ENCODE results near the gene RPS27L. TPM values are rescaled to one million over a fixed set of nuclear protein-coding genes. Genes with fewer than 3 reads are reported as not detected.

RPS27L gene
- total and polyA plus RNA-seq, 2 of the 8 experiments (the other 6 are each of a cell fraction or from before 2014, with no cell fraction given): 115 to 143 TPM

DNA sequence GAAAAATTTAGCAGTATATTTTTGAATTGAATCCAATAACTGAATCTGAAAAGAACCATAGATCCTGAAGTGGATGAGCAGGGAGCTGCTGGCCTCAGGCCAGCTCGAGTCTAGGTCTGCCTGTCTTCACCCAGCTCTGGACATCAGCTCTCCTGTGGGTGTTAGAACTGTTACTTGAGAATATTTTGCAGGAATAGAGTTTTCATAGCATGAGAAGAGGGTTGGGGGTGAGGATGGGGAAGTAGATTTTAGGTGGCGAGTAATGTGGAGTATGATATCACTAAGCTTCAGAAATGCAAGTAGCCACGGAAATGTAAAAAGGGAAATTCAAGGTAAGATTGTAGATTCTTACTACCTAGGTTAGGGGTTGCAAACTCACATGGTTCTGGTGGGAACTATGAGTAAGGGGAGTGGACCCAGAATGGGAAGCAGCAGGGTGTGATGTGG, 38.3 kb upstream of the RPS27L start:
- CTCF ChIA-PET (ENCODE audit: partially characterized antibody): interaction anchor here (0.6 to 2.3 kb wide), 7 partner anchors 8 to 80 kb away, joined by 3 to 10 read pairs (median 3); no protein-coding TSS in a partner anchor
- no peak overlapping the region for H3K18ac ChIP-seq (ENCODE audit: extremely low read depth, low read length)
- H3K4me2 ChIP-seq (ENCODE audit: insufficient read depth in 1 of 2, low read depth in 2 of 2, low read length in 2 of 2): no peak overlapping the region
- H3K9me3 ChIP-seq (ENCODE audit: insufficient read depth in 2 of 2, low read depth in 1 of 2, low read length in 1 of 2): no peaks in the 10 kb centered on the region
- H3K79me2 ChIP-seq (ENCODE audit: control insufficient read depth in 1 of 2, insufficient read depth in 2 of 2, low read length in 2 of 2): peaks cover 9 to 94% of the 10 kb centered on the region in 2 experiments
- H2AFZ ChIP-seq (ENCODE audit: low read length): no peak overlapping the region
- no peak overlapping the region for H2BK120ac ChIP-seq (replicated peaks; ENCODE audit: low read depth, low read length)
- no peak overlapping the region for H3K27ac ChIP-seq (ENCODE audit: low read depth, low read length)
- peaks cover 7% of the 10 kb centered on the region; the same call in 1 of the 2 replicates for H3K79me1 ChIP-seq (ENCODE audit: low read depth, low read length)
- no peak overlapping the region for H3K9ac ChIP-seq (replicated peaks in 1 of 4; ENCODE audit: extremely low read depth in 1 of 4, low read depth in 3 of 4, low read length in 3 of 4)
- no peak overlapping the region for H2AK5ac ChIP-seq (ENCODE audit: low read depth, low read length)
- no peak overlapping the region for H3K4me3 ChIP-seq (ENCODE audit: extremely low read depth in 1 of 4, insufficient read depth in 2 of 4, low read depth in 3 of 4, low read length in 4 of 4)
- no peak overlapping the region for H2BK20ac ChIP-seq (ENCODE audit: low read length)
- H2BK12ac ChIP-seq (ENCODE audit: low read depth, low read length): no peak overlapping the region
- POLR2A ChIA-PET (ENCODE audit: partially characterized antibody): interaction anchor here (0.6 to 1.3 kb wide), 3 partner anchors 23 to 349 kb away, joined by 3 to 4 read pairs (median 3); no protein-coding TSS in a partner anchor
- H2BK5ac ChIP-seq (ENCODE audit: low read depth, low read length): no peak overlapping the region
- no peak overlapping the region for H4K91ac ChIP-seq (replicated peaks; ENCODE audit: insufficient read length, low read length)
- H3K23me2 ChIP-seq (ENCODE audit: low read depth, low read length): no peaks in the 10 kb centered on the region
- H3K56ac ChIP-seq (replicated peaks; ENCODE audit: insufficient read length, low read depth, low read length): no peak overlapping the region
- H3K27me3 ChIP-seq (replicated peaks in 1 of 4; ENCODE audit: control insufficient read depth in 3 of 4, extremely low read depth in 1 of 4, insufficient read depth in 3 of 4, low read length in 3 of 4): no peaks in the 10 kb centered on the region
- H2BK15ac ChIP-seq (ENCODE audit: low read length): no peak overlapping the region
- no peak for FAIRE-seq
- H3K23ac ChIP-seq (ENCODE audit: insufficient read length): no peak overlapping the region
- H4K8ac ChIP-seq (ENCODE audit: extremely low read depth, insufficient read depth, low read length): no peak overlapping the region
- no peak overlapping the region for H3K4ac ChIP-seq (replicated peaks; ENCODE audit: insufficient read length, low read depth, low read length)
- no peak overlapping the region for H3K14ac ChIP-seq (ENCODE audit: insufficient read length)
- peaks cover 0 to 15% (median 10%) of the 10 kb centered on the region in 4 experiments; a peak in 5 of 7 replicates for H3K4me1 ChIP-seq (replicated peaks in 1 of 4; ENCODE audit: control insufficient read depth in 3 of 4, insufficient read depth in 4 of 4, low read length in 3 of 4)
- no peak for DNase-seq (ENCODE audit: low read depth in 1 of 2, low spot score in 2 of 2)
- 87 to 100% methylated on average over 1 to 3 of the region's 3 CpGs for WGBS, 2 experiments (ENCODE audit: extremely low coverage in 1 of 2, insufficient coverage in 1 of 2, insufficient read length in 1 of 2, insufficient replicate concordance in 2 of 2, low coverage in 1 of 2, low lambda C conversion rate in 2 of 2, missing lambda C conversion rate in 1 of 2)
- no peaks in the 10 kb centered on the region for H3K36me3 ChIP-seq (ENCODE audit: control insufficient read depth in 2 of 4, insufficient read depth in 4 of 4, low read length in 3 of 4)
- H4K5ac ChIP-seq (ENCODE audit: insufficient read length, low read depth, low read length): no peak overlapping the region
- H4K20me1 ChIP-seq (replicated peaks in 1 of 2; ENCODE audit: control insufficient read depth in 1 of 2, insufficient read depth in 2 of 2, low read length in 2 of 2): peaks cover 0 to 3% of the 10 kb centered on the region in 2 experiments
- TF ChIP-seq TCF12 (IDR thresholded peaks at IDR 0.05; ENCODE audit: low read depth, low read length): no peak

All from H1 (cell line).